Measurements from ENCODE around the gene HBE1. TPM values are rescaled to one million over a fixed set of nuclear protein-coding genes. Genes with fewer than 3 reads are reported as not detected.

The HBE1 gene
- polyA plus RNA-seq, 1 donor (not counting 4 experiments of a cell fraction or from before 2014, with no cell fraction given), result not detected

DNA sequence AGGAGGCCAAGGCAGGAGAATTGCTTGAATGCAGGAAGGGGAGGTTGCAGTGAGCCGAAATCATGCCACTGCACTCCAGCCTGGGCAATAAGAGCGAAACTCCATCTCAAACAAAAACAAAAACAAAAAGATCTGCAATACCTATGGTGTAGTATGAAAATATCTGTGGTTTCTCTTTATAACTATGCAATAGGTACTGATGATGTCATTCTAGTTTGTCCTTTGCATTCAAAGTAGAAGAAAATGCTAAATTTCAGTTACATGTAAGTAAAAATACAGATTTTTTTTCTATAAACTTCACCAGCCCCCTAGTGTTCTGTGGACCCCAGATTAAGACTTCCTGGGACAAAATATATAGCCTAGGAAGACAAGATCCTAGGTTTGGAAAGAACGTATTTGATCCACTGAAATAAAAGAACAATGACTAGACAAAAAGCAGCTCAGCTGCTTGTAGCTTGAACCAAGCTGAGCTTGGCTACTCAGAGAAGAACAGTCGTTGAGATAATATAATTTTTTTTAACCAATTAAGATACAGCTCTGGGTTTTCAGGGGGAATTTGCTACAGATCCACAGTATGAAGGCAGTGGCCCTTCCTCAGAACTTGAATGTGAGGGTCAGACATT is 2.8 kb upstream of the HBE1 start:
- no peaks in the 10 kb centered on the region for H3K9me1 ChIP-seq (ENCODE audit: control insufficient read depth, extremely low read depth, insufficient read depth, low read length)
- H3K9me3 ChIP-seq (ENCODE audit: control insufficient read depth, low read depth, low read length), result no peaks in the 10 kb centered on the region
- TF ChIP-seq EZH2 (IDR thresholded peaks at IDR 0.05; ENCODE audit: low read length), result no peak
- TF ChIP-seq, protein P1, sequence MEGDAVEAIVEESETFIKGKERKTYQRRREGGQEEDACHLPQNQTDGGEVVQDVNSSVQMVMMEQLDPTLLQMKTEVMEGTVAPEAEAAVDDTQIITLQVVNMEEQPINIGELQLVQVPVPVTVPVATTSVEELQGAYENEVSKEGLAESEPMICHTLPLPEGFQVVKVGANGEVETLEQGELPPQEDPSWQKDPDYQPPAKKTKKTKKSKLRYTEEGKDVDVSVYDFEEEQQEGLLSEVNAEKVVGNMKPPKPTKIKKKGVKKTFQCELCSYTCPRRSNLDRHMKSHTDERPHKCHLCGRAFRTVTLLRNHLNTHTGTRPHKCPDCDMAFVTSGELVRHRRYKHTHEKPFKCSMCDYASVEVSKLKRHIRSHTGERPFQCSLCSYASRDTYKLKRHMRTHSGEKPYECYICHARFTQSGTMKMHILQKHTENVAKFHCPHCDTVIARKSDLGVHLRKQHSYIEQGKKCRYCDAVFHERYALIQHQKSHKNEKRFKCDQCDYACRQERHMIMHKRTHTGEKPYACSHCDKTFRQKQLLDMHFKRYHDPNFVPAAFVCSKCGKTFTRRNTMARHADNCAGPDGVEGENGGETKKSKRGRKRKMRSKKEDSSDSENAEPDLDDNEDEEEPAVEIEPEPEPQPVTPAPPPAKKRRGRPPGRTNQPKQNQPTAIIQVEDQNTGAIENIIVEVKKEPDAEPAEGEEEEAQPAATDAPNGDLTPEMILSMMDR (optimal IDR thresholded peaks at IDR 0.05 in 1 of 3, IDR thresholded peaks at IDR 0.05 in 1 of 3, conservative IDR thresholded peaks at IDR 0.05 in 1 of 3; ENCODE audit: extremely low read depth in 1 of 3, insufficient read depth in 2 of 3, low read length in 3 of 3), result no peak
- no peaks in the 10 kb centered on the region for H3K79me2 ChIP-seq (ENCODE audit: control insufficient read depth, insufficient read depth, low read length)
- no peak for FAIRE-seq
- no peak overlapping the region for H2AFZ ChIP-seq (ENCODE audit: control insufficient read depth, low read length)
- no peak overlapping the region for H3K9ac ChIP-seq (ENCODE audit: control insufficient read depth, extremely low read depth, insufficient read depth, low read length)
- no peaks in the 10 kb centered on the region for H4K20me1 ChIP-seq (ENCODE audit: control insufficient read depth, extremely low read depth, insufficient read depth, low read length)
- H3K4me2 ChIP-seq (ENCODE audit: control insufficient read depth, extremely low read depth, insufficient read depth, low read depth, low read length), result no peak overlapping the region
- no peak overlapping the region for H3K27ac ChIP-seq (ENCODE audit: control insufficient read depth, insufficient read depth, low read length)
- H3K36me3 ChIP-seq (ENCODE audit: control insufficient read depth in 2 of 2, extremely low read depth in 1 of 2, insufficient read depth in 2 of 2, low read length in 2 of 2), result no peaks in the 10 kb centered on the region
- no peak for DNase-seq (ENCODE audit: low read depth, low spot score)
- dilution Hi-C loops (cut with MboI; ENCODE audit: extremely low pct_ligation_motif_present, low sequenced_read_pairs), result no loop called here
- peaks cover 7% of the 10 kb centered on the region for H3K4me1 ChIP-seq (ENCODE audit: control insufficient read depth, extremely low read depth, insufficient read depth, low read length)
- no peaks in the 10 kb centered on the region for H3K27me3 ChIP-seq (ENCODE audit: control insufficient read depth, extremely low read depth, insufficient read depth, low read length)
- H3K4me3 ChIP-seq (ENCODE audit: control insufficient read depth in 2 of 3, extremely low read depth in 1 of 3, insufficient read depth in 2 of 3, low read depth in 1 of 3, low read length in 3 of 3), result no peak overlapping the region

DNA sequence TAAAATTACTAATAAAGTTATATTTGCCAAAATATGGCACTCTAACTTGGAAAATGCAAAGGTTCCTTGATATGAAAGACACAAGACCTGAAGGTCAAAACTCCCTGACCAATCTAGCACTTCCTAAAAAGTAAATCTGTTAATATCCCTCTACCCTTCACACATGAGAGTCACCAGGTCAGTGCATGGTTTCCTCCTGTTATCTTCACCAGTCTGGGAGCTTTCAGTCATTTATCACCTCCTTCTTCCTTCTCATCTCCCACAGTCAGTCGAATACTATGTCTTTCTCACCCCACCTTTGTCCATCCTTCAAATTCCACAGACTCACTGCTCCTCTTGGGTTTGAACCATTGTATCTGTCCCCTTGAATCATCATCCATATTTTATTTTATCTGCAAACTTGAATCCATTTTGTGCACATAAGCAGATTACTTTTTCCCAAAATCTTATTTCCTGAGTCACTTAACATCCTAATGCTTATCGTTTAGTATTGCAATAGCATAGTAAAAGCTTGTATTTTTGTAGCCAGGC is 2.6 kb downstream of the HBE1 start:
- dilution Hi-C loops (cut with MboI; ENCODE audit: extremely low pct_ligation_motif_present, low sequenced_read_pairs), result no loop called here
- Histone ChIP-seq H3K27ac (ENCODE audit: control insufficient read depth, insufficient read depth, low read length) (no peak overlapping the region), H4K20me1 (ENCODE audit: control insufficient read depth, extremely low read depth, insufficient read depth, low read length) (no peaks in the 10 kb centered on the region), H3K9me3 (ENCODE audit: control insufficient read depth, low read depth, low read length) (no peaks in the 10 kb centered on the region), H3K9me1 (ENCODE audit: control insufficient read depth, extremely low read depth, insufficient read depth, low read length) (no peaks in the 10 kb centered on the region), H3K36me3 (ENCODE audit: control insufficient read depth in 2 of 2, extremely low read depth in 1 of 2, insufficient read depth in 2 of 2, low read length in 2 of 2) (no peaks in the 10 kb centered on the region), H3K79me2 (ENCODE audit: control insufficient read depth, insufficient read depth, low read length) (no peaks in the 10 kb centered on the region), H3K4me3 (ENCODE audit: control insufficient read depth in 2 of 3, extremely low read depth in 1 of 3, insufficient read depth in 2 of 3, low read depth in 1 of 3, low read length in 3 of 3) (no peak overlapping the region), H3K27me3 (ENCODE audit: control insufficient read depth, extremely low read depth, insufficient read depth, low read length) (no peaks in the 10 kb centered on the region), H3K4me1 (ENCODE audit: control insufficient read depth, extremely low read depth, insufficient read depth, low read length) (no peaks in the 10 kb centered on the region), H3K4me2 (ENCODE audit: control insufficient read depth, extremely low read depth, insufficient read depth, low read depth, low read length) (no peak overlapping the region), H2AFZ (ENCODE audit: control insufficient read depth, low read length) (no peak overlapping the region), H3K9ac (ENCODE audit: control insufficient read depth, extremely low read depth, insufficient read depth, low read length) (no peak overlapping the region)
- TF ChIP-seq, protein P1 (optimal IDR thresholded peaks at IDR 0.05 in 1 of 3, IDR thresholded peaks at IDR 0.05 in 1 of 3, conservative IDR thresholded peaks at IDR 0.05 in 1 of 3; ENCODE audit: extremely low read depth in 1 of 3, insufficient read depth in 2 of 3, low read length in 3 of 3), result no peak
- TF ChIP-seq EZH2 (IDR thresholded peaks at IDR 0.05; ENCODE audit: low read length), result no peak
- no peak for FAIRE-seq
- no peak for DNase-seq (ENCODE audit: low read depth, low spot score)

All from keratinocyte (primary cell).